HepG2 (cell line): ENCODE results near the gene DMAP1. TPM values are rescaled to one million over a fixed set of nuclear protein-coding genes. Genes with fewer than 3 reads are reported as not detected.

Experiments used
- ATAC-seq: fragments of 200-7000 bp; cut with Tn5 transposase; 3 replicates; pipeline ENCODE4 v1.9.1; 2020; ENCODE audit warnings: mild to moderate bottlenecking, moderate library complexity
- BruUV-seq: library from RNA; stranded (reverse); fragments of 400-500 nt; replicated peaks from 2 replicates; lab custom pipeline; 2021; lab: Mats Ljungman, UMichigan
- CTCF ChIA-PET: fragments of 300-600 bp; formaldehyde crosslinking; extraction: SDS; loops from one replicate; lab custom pipeline; 2021; ENCODE audit warnings: low total read pairs, inconsistent platforms, low intra/inter-chr PET ratio; lab: Yijun Ruan, JAX
- POLR2A ChIA-PET: fragments of 350-600 bp; sonication (Branson Sonifier 250); formaldehyde crosslinking; loops from one replicate; lab custom pipeline; 2020; ENCODE audit warnings: antibody characterized with exemption, inconsistent platforms; lab: Yijun Ruan, JAX
- DNase-seq: peaks from one replicate; pipeline ENCODE4 v3.0.0-alpha.2; 2015; ENCODE audit warnings: low spot score
- FAIRE-seq: peaks from 3 replicates; lab custom pipeline; 2011; peaks lifted over from hg19 to GRCh38; lab: Jason Lieb, UNC
- H2AFZ ChIP-seq: one replicate; pipeline ENCODE4 v1.6.1; 2011; ENCODE audit warnings: low read length, inconsistent platforms
- H3K27ac ChIP-seq: fragments of 300-600 bp; 3 replicates; pipeline ENCODE4 v1.8.0; 2011; ENCODE audit warnings: mixed run types, mild to moderate bottlenecking, mixed read lengths, low read length, inconsistent platforms; ENCODE audit not compliant: insufficient read depth; ENCODE audit errors: extremely low read length
- H3K27me3 ChIP-seq, 2 experiments: fragments of 200-600 bp in 1 of 2; 2 replicates in 1 of 2; 3 replicates in 1 of 2; pipeline versions ENCODE4 v1.6.0 to v1.8.0; 2011; ENCODE audit warnings: low read length in 2 of 2, mild to moderate bottlenecking in 2 of 2, moderate library complexity in 2 of 2, inconsistent platforms in 1 of 2; ENCODE audit not compliant: insufficient read depth in 2 of 2, control insufficient read depth in 1 of 2
- H3K36me3 ChIP-seq, 2 experiments: fragments of 200-600 bp in 1 of 2; replicated peaks in 1 of 2; 2 replicates in 1 of 2; 3 replicates in 1 of 2; pipeline versions ENCODE4 v1.5.1 to v1.8.0; 2011; ENCODE audit warnings: low read length in 2 of 2, inconsistent platforms in 1 of 2; ENCODE audit not compliant: insufficient read depth in 2 of 2, control insufficient read depth in 1 of 2
- H3K4me1 ChIP-seq: 2 replicates; pipeline ENCODE4 v1.5.1; 2012; ENCODE audit warnings: low read length, inconsistent platforms; ENCODE audit not compliant: insufficient read depth
- H3K4me2 ChIP-seq: 2 replicates; pipeline ENCODE4 v1.6.0; 2011; ENCODE audit warnings: low read depth, low read length, inconsistent platforms
- H3K4me3 ChIP-seq, 3 experiments: fragments of 200-600 bp in 1 of 3; sonication (generic), shearing (Covaris generic) in 1 of 3; replicated peaks in 1 of 3; 2 replicates each; pipeline ENCODE4 v1.5.1; 2011 to 2016; ENCODE audit warnings: low read length in 3 of 3, inconsistent platforms in 2 of 3, low read depth in 2 of 3, mild to moderate bottlenecking in 2 of 3, control low read depth in 1 of 3, mixed read lengths in 1 of 3; ENCODE audit not compliant: insufficient read depth in 1 of 3
- H3K79me2 ChIP-seq: one replicate; pipeline ENCODE4 v1.6.1; 2011; ENCODE audit warnings: low read length, inconsistent platforms; ENCODE audit not compliant: insufficient read depth
- H3K9ac ChIP-seq: 2 replicates; pipeline ENCODE4 v1.6.0; 2011; ENCODE audit warnings: mild to moderate bottlenecking, low read depth, low read length, inconsistent platforms; ENCODE audit not compliant: insufficient read depth
- H3K9me3 ChIP-seq: 2 replicates; pipeline ENCODE4 v1.5.1; 2012; ENCODE audit warnings: mild to moderate bottlenecking, low read length
- H4K20me1 ChIP-seq: 2 replicates; pipeline ENCODE4 v1.6.0; 2011; ENCODE audit warnings: inconsistent platforms, mild to moderate bottlenecking, low read length, moderate library complexity; ENCODE audit not compliant: insufficient read depth
- BRCA1 ChIP-seq: sonication (generic); formaldehyde crosslinking; IDR thresholded peaks from 2 replicates; pipeline ENCODE4 v1.4.0; 2020; ENCODE audit warnings: missing genetic modification reagents
- FOSL1 ChIP-seq: sonication (generic); formaldehyde crosslinking; IDR thresholded peaks from 2 replicates; pipeline ENCODE4 v1.9.0; 2021; ENCODE audit warnings: missing genetic modification reagents, borderline replicate concordance
- FOXJ3 ChIP-seq: sonication (generic); formaldehyde crosslinking; IDR thresholded peaks from 2 replicates; pipeline ENCODE4 v1.4.0; 2020; ENCODE audit warnings: missing genetic modification reagents, mild to moderate bottlenecking, borderline replicate concordance
- JARID2 ChIP-seq: sonication (generic); formaldehyde crosslinking; IDR thresholded peaks from 2 replicates; pipeline ENCODE4 v1.8.1; 2023; ENCODE audit warnings: missing genetic modification reagents, inconsistent platforms; ENCODE audit not compliant: insufficient replicate concordance
- SNRNP70 ChIP-seq: fragments of 200-400 bp; formaldehyde crosslinking; IDR thresholded peaks from 2 replicates; pipeline ENCODE4 v1.6.1; 2017; ENCODE audit warnings: mild to moderate bottlenecking, low read depth, low read length, moderate library complexity
- SUZ12 ChIP-seq: fragments of 150-350 bp; IDR thresholded peaks from 2 replicates; pipeline ENCODE4 v1.6.1; 2014; ENCODE audit warnings: low read depth, low read length
- ZNF552 ChIP-seq: sonication (generic); formaldehyde crosslinking; IDR thresholded peaks from 2 replicates; pipeline ENCODE4 v1.9.0; 2022; ENCODE audit warnings: missing genetic modification reagents, mild to moderate bottlenecking, borderline replicate concordance
- ZNF747 ChIP-seq: sonication (generic); formaldehyde crosslinking; IDR thresholded peaks from 2 replicates; pipeline ENCODE4 v1.8.1; 2023; ENCODE audit warnings: missing genetic modification reagents, mild to moderate bottlenecking, borderline replicate concordance
- WGBS: methylation state at CpG from one replicate; pipeline ENCODE4 v1.1.6; 2017; ENCODE audit warnings: low lambda C conversion rate; 5-methylcytosine and 5-hydroxymethylcytosine counted together
- in situ Hi-C: cut with HindIII; loops from 2 replicates; pipeline ENCODE4 v1.10.0; 2017; ENCODE audit warnings: low pct_unique_long_range_greater_than_20kb; ENCODE audit not compliant: extremely low pct_ligation_motif_present
- intact Hi-C: fragments of 100-400 bp; cut with micrococcal nuclease; formaldehyde crosslinking; loops from one replicate; pipeline ENCODE4 v1.10.0; 2022; ENCODE audit not compliant: unreplicated experiment
- polyA plus RNA-seq, 8 experiments: library from polyadenylated mRNA; depleted of rRNA in 3 of 8; stranded (reverse) in 7 of 8; unstranded in 1 of 8; fragments of >200 nt; fragmentation: Illumina TruSeq in 4 of 8; extraction: Trizol in 4 of 8; gene quantifications; 2 replicates each; pipeline versions ENCODE4 v1.2.1 to v1.2.3, GENCODE V29; 2011 to 2016; ENCODE audit warnings: low read depth in 4 of 8, missing spikeins in 1 of 8, mixed read lengths in 1 of 8; ENCODE audit not compliant: insufficient read depth in 1 of 8
- total RNA-seq, 5 experiments: library from RNA; depleted of rRNA; stranded (reverse); fragments of >200 nt; fragmentation: Illumina TruSeq; extraction: Trizol; gene quantifications; 2 replicates each; pipeline ENCODE4 v1.2.3, GENCODE V29; 2016; ENCODE audit warnings: low read depth in 1 of 5
- TF ChIP-seq, protein P1 (sequence below): sonication (generic); formaldehyde crosslinking; IDR thresholded peaks from 2 replicates; pipeline ENCODE4 v1.4.0; 2020; ENCODE audit warnings: mild to moderate bottlenecking, low read depth, missing genetic modification reagents

Gene DMAP1
- total and polyA plus RNA-seq, 2 of the 13 experiments (the other 11 are each of a cell fraction or from before 2014, with no cell fraction given): 17.6 to 32.7 TPM

DNA sequence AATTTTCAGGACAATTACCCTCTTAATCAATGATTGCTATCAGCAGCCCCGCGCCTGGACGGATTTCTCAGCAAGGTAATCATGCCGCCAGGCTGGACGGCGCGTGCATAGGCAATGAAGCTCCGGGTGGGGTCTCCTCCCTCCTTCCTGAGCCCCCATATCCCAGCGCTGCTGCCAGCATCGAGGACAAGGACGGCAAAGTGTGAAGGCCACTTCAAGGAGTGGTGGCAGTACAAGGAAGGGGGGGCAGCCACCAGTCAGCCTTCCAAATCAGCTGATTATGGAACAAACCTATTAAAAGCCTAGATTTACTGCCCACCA, 51.1 kb downstream of the DMAP1 start (continued):
- TF ChIP-seq JARID2 (CRISPR knock-in tag): no peak
- no peak for TF ChIP-seq ZNF552 (CRISPR knock-in tag)

GRCh38 chr1:44265656-44266358, 52.5 kb downstream of the DMAP1 start:
- Histone ChIP-seq H3K27ac (no peak overlapping the region), H3K79me2 (no peaks in the 10 kb centered on the region), H3K27me3 (no peaks in the 10 kb centered on the region), H3K4me3 (no peak overlapping the region), H2AFZ (no peak overlapping the region), H3K9ac (no peak overlapping the region), H3K36me3 (no peaks in the 10 kb centered on the region; a peak in 1 of 5 replicates), H3K4me2 (no peak overlapping the region), H3K9me3 (no peaks in the 10 kb centered on the region), H4K20me1 (no peaks in the 10 kb centered on the region), H3K4me1 (0 out of 2 replicates have a peak, but pooled peaks cover 5% of the 10 kb centered on the region)
- FAIRE-seq (no peak), ATAC-seq (no peak), DNase-seq (no peak)
- CTCF ChIA-PET: no interaction called here
- BruUV-seq: no TSS peak
- intact Hi-C loops (no loop called here), in situ Hi-C loops (no loop called here)
- TF ChIP-seq, protein P1, sequence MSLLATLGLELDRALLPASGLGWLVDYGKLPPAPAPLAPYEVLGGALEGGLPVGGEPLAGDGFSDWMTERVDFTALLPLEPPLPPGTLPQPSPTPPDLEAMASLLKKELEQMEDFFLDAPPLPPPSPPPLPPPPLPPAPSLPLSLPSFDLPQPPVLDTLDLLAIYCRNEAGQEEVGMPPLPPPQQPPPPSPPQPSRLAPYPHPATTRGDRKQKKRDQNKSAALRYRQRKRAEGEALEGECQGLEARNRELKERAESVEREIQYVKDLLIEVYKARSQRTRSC: no peak
- no peak for TF ChIP-seq FOXJ3
- TF ChIP-seq BRCA1: no peak
- TF ChIP-seq ZNF747 (CRISPR knock-in tag): no peak
- no peak for TF ChIP-seq SNRNP70
- TF ChIP-seq SUZ12: no peak
- TF ChIP-seq FOSL1: no peak
- POLR2A ChIA-PET: interaction anchor here (4.5 kb wide), 1 partner anchor 16 kb away, joined by 24 read pairs; no protein-coding TSS in a partner anchor
- 100% methylated on average over 1 of the region's 1 CpG for WGBS
